ENCODE measurements around the gene GNAT1.
"Not testable (repeated sequence)": the region's sequence is repeated elsewhere in the genome, so short reads cannot be mapped to it uniquely, and the experiment has no call there.

Gene GNAT1

GRCh38 chr3:50221411-50222168 lies 30.2 kb downstream of the GNAT1 start:
- no peaks in the 10 kb centered on the region for H3K36me3 ChIP-seq (ENCODE audit: control insufficient read depth, insufficient read depth, low read length)
- H3K4me3 ChIP-seq (replicated peaks; ENCODE audit: low read depth, low read length), result no peak overlapping the region
- TF ChIP-seq CTCF (IDR thresholded peaks at IDR 0.05; ENCODE audit: insufficient read depth, low read length, poor library complexity, severe bottlenecking), result no peak
- no peak for DNase-seq (ENCODE audit: extremely low read depth, insufficient read length)
- no peaks in the 10 kb centered on the region; the same call in 1 of the 2 replicates for H3K27me3 ChIP-seq (replicated peaks; ENCODE audit: control insufficient read depth, insufficient read depth, low read length)

DNA sequence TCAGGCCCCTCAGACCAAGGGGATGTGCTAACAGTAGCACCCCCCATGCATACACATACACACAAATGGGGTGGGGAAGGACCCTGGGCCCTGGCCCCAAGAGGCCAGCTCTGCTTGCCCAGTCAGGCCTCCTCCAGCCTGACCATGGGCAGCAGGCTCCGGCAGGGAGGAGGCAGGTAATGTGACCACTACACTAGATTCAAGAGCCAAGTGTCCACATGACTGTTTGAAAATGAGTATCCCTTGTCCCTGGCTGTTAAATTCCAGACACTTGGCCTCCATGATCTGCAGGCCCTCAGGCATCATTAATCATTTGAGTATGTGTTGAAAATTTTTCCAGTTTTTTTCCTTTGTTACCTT lies 30.7 kb downstream of the GNAT1 start:
- Histone ChIP-seq H3K27me3 (replicated peaks; ENCODE audit: control insufficient read depth, insufficient read depth, low read length) (no peaks in the 10 kb centered on the region; the same call in 1 of the 2 replicates), H3K36me3 (ENCODE audit: control insufficient read depth, insufficient read depth, low read length) (no peaks in the 10 kb centered on the region), H3K4me3 (replicated peaks; ENCODE audit: low read depth, low read length) (no peak overlapping the region)
- no peak for TF ChIP-seq CTCF (IDR thresholded peaks at IDR 0.05; ENCODE audit: insufficient read depth, low read length, poor library complexity, severe bottlenecking)
- DNase-seq (ENCODE audit: extremely low read depth, insufficient read length), result no peak

GRCh38 chr3:50224639-50225038 lies 33.2 kb downstream of the GNAT1 start:
- Histone ChIP-seq H3K4me3 (replicated peaks; ENCODE audit: low read depth, low read length) (no peak overlapping the region), H3K27me3 (replicated peaks; ENCODE audit: control insufficient read depth, insufficient read depth, low read length) (no peaks in the 10 kb centered on the region; the same call in 1 of the 2 replicates), H3K36me3 (ENCODE audit: control insufficient read depth, insufficient read depth, low read length) (no peaks in the 10 kb centered on the region)
- TF ChIP-seq CTCF (IDR thresholded peaks at IDR 0.05; ENCODE audit: insufficient read depth, low read length, poor library complexity, severe bottlenecking), result no peak
- DNase-seq (ENCODE audit: extremely low read depth, insufficient read length), result no peak

GRCh38 chr3:50226888-50227389 lies 35.5 kb downstream of the GNAT1 start:
- no peak for DNase-seq (ENCODE audit: extremely low read depth, insufficient read length)
- TF ChIP-seq CTCF (IDR thresholded peaks at IDR 0.05; ENCODE audit: insufficient read depth, low read length, poor library complexity, severe bottlenecking), result no peak
- Histone ChIP-seq H3K4me3 (replicated peaks; ENCODE audit: low read depth, low read length) (peak overlapping the region; percentile 70), H3K27me3 (replicated peaks; ENCODE audit: control insufficient read depth, insufficient read depth, low read length) (no peaks in the 10 kb centered on the region; the same call in 1 of the 2 replicates), H3K36me3 (ENCODE audit: control insufficient read depth, insufficient read depth, low read length) (no peaks in the 10 kb centered on the region)

DNA sequence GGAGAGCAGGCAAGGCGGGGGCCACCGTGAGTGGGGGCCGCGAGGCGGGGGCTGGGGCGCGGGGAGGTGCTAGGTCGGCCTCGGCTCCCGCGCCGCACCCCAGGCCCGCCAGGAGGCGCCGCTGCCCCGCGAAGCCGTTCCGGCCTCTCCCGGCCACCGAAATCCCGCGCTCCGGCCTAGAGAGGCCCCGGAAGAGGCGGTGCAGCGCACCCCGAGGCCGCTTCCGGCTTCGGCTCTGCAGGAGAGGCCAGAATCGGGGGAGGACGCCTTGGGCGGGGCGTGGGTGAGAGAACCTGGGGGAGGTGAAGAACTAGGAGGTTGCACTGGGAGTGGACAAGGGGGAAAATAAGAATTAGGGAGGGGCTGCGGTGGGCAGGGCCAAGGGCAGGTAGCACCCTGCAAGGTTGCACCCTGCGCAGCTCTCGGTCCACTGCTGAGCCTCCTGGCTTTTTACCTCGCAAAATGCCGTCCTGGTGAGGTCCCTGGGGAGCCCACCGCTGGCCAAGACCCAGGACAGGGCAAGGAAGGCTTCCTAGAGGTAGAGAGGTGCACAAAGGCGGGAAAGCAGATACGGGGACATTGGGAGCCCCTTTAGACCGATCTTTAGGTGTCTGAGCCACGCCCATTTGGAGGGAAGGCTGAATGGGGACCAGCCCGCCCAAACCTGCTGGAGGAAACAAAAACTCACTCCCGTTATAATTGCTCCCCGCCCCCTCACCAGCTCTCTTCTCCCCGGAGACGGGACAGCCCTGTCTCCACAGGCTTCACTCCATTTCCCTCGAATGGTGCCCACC lies 36.2 kb downstream of the GNAT1 start:
- TF ChIP-seq CTCF (IDR thresholded peaks at IDR 0.05; ENCODE audit: insufficient read depth, low read length, poor library complexity, severe bottlenecking), result peak; percentile 57
- DNase-seq (ENCODE audit: extremely low read depth, insufficient read length), result peak; percentile 93

DNA sequence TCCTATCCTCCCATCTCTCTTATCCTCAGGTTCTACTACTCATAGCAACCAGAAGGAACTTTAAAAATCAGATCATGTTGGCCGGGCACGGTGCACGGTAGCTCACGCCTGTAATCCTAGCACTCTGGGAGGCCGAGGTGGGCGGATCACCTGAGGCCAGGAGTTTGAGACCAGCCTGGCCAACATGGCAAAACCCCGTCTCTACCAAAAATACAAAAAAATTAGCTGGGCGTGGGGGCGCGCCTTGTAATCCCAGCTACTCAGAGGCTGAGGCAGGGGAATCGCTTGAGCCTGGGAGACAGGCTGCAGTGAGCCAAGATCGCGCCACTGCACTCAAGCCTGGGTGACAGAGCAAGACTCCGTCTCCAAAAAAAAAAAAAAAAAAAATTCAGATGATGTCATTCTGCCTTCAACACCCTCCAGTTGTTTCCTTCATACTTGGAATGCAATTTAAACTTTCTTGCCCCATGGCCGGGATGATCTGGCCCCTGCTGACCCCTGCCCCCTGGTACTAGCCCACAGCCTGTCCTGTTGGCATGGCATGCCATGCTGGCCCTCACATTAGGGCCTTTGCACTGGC lies 36.9 kb downstream of the GNAT1 start:
- DNase-seq (ENCODE audit: extremely low read depth, insufficient read length); H3K27me3 ChIP-seq (replicated peaks; ENCODE audit: control insufficient read depth, insufficient read depth, low read length); H3K36me3 ChIP-seq (ENCODE audit: control insufficient read depth, insufficient read depth, low read length): not testable (repeated sequence)
- peak overlapping the region; percentile 85 for H3K4me3 ChIP-seq (replicated peaks; ENCODE audit: low read depth, low read length)

More for the DNA sequence above, 36.2 kb downstream of the GNAT1 start:
- H3K4me3 ChIP-seq (replicated peaks; ENCODE audit: low read depth, low read length), result peak overlapping the region; percentile 85
- no peaks in the 10 kb centered on the region; the same call in 1 of the 2 replicates for H3K27me3 ChIP-seq (replicated peaks; ENCODE audit: control insufficient read depth, insufficient read depth, low read length)
- H3K36me3 ChIP-seq (ENCODE audit: control insufficient read depth, insufficient read depth, low read length), result no peaks in the 10 kb centered on the region

Measured in GM06990 (cell line).